ENCODE results near the gene MDK.

MDK gene

GRCh38 chr11:46391186-46391577, 9.7 kb downstream of the MDK start:
- TF ChIP-seq CTCF (conservative IDR thresholded peaks at IDR 0.05) = no peak
- H3K27ac ChIP-seq = peak overlapping the region; percentile 51; the same call in 1 of the 2 replicates

GRCh38 chr11:46391578-46392420, 10.3 kb downstream of the MDK start, which contains the start of gene CHRM4:
CHRM4 (minus strand) TSS chr11:46391776; CDS start chr11:46386557, 5,219 bp downstream.
- peak; percentile 73 for TF ChIP-seq CTCF (conservative IDR thresholded peaks at IDR 0.05)
- H3K27ac ChIP-seq = peak within 1 kb of the TSS; percentile 51; the same call in 1 of the 2 replicates

DNA sequence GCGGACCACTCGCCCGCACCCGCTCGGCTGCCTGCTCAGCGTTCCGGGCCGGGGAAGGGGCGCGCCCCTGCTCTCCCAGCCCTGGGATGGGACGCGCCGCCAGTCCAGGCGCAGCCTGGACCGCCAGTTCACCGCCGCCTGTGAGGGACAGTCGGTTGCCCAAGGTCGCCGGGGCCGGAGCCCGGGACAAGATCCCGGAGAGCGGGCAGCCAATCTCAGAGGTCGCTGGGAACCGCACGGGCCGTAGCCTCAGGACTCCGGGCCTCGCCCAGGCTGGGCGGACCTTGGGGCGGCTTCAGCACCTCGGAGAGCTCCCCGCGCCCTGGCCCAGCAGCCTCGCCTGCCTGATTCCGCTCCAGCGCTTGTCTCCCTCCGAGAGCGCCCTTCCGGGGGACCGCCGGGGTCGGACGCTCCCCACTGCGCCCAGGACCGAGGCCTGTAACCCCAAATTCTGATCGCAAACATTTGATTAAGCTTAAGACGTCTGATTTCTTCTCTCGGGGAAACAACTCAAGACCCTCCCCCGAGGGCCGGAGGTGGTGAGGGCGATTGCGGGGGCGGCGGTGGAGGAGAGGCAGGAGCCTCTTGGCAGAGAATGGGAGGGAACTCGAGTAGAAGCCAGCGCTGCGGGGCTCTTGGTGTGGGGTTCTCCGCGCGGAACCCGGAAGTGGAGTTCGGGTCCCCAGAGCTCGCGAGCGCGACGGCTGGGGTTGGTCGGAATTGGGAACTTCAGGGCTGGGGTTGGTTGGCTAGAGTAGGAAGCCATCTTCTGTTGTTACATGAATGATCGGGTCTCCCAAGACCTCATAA, 11.2 kb downstream of the MDK start:
- TF ChIP-seq CTCF (conservative IDR thresholded peaks at IDR 0.05) = no peak
- H3K27ac ChIP-seq = peak overlapping the region; percentile 51; the same call in 1 of the 2 replicates

GRCh38 chr11:46393231-46393616, 11.8 kb downstream of the MDK start:
- H3K27ac ChIP-seq = no peak overlapping the region
- no peak for TF ChIP-seq CTCF (conservative IDR thresholded peaks at IDR 0.05)

- no peak for TF ChIP-seq CTCF (conservative IDR thresholded peaks at IDR 0.05)
- H3K27ac ChIP-seq = no peak overlapping the region
Measured at GRCh38 chr11:46393759-46394158, 12.3 kb downstream of the MDK start.

- no peak overlapping the region for H3K27ac ChIP-seq
Measured at GRCh38 chr11:46397526-46397925, 16.1 kb downstream of the MDK start.

More at GRCh38 chr11:46397526-46397925, 16.1 kb downstream of the MDK start:
- no peak for TF ChIP-seq CTCF (conservative IDR thresholded peaks at IDR 0.05)

All from VCaP (cell line).